22Rv1 (cell line): Measurements from ENCODE around the gene HS2ST1.

ENCODE experiments used
- H3K27ac ChIP-seq: fragments of 450-650 bp; 2 replicates; pipeline ENCODE4 v1.5.1; 2017
- ZFX ChIP-seq: fragments of 450-650 bp; IDR thresholded peaks from 2 replicates; pipeline ENCODE4 v1.6.1; 2017; ENCODE audit warnings: antibody characterized with exemption, borderline replicate concordance
- TF ChIP-seq, protein P1 (sequence below): fragments of 450-650 bp; IDR thresholded peaks from 2 replicates; pipeline ENCODE4 v1.5.1; 2017; ENCODE audit warnings: mild to moderate bottlenecking

The HS2ST1 gene

DNA sequence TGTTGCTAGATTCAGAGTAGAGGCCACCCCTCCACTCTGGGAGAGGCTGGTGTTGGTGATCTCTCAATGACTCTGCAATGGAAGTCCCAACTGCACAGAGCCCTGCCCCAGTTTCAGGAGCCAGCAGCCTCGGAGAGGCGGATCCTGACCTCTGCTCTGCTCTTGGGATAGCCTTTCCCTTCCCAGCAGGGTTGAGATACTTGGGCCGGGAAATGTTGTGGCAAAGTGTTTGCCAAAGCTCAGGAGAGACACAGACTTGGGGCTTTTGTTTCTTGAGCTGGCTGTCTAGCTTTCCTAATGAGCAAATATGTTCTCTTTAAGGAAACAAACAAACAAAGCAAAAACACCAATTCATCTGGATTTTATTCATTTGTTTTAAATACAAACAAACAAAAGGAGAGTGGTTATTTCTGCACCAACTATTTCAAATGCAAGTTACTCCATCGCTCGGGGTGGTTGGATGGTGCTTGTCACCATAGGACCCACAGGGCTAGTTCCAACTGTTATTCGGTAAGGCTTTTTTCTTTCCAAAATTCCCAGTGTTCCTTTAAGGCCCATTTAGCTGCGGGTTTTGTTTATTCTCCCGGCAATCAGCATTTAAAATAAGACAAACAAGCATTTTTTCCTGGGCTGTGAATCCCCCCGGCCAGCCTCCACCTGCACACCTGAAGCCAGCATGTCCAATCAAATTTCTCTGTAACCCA is 220.3 kb downstream of the HS2ST1 start:
- TF ChIP-seq, protein P1, sequence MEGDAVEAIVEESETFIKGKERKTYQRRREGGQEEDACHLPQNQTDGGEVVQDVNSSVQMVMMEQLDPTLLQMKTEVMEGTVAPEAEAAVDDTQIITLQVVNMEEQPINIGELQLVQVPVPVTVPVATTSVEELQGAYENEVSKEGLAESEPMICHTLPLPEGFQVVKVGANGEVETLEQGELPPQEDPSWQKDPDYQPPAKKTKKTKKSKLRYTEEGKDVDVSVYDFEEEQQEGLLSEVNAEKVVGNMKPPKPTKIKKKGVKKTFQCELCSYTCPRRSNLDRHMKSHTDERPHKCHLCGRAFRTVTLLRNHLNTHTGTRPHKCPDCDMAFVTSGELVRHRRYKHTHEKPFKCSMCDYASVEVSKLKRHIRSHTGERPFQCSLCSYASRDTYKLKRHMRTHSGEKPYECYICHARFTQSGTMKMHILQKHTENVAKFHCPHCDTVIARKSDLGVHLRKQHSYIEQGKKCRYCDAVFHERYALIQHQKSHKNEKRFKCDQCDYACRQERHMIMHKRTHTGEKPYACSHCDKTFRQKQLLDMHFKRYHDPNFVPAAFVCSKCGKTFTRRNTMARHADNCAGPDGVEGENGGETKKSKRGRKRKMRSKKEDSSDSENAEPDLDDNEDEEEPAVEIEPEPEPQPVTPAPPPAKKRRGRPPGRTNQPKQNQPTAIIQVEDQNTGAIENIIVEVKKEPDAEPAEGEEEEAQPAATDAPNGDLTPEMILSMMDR: no peak
- no peak for TF ChIP-seq ZFX
- no peak overlapping the region for H3K27ac ChIP-seq

DNA sequence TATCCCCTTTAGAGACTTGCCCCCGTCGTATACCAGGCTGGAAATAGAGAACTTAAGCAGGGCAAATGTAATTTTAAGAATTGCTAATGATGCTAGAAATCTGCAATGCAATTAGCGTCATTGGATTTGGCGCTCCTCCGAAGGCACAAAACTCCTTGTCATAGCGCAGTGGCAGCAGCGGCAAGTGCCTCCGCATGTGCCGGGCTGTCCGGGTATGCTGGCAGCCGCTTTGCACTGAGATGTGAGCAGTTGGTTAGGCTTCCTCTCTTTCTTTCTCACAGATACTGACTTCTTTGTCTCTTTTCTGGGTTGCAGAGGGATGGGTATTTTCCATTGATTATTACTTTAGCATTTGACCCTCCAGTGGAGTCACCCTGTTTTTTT is 220.9 kb downstream of the HS2ST1 start:
- no peak for TF ChIP-seq ZFX
- TF ChIP-seq, protein P1: no peak

DNA sequence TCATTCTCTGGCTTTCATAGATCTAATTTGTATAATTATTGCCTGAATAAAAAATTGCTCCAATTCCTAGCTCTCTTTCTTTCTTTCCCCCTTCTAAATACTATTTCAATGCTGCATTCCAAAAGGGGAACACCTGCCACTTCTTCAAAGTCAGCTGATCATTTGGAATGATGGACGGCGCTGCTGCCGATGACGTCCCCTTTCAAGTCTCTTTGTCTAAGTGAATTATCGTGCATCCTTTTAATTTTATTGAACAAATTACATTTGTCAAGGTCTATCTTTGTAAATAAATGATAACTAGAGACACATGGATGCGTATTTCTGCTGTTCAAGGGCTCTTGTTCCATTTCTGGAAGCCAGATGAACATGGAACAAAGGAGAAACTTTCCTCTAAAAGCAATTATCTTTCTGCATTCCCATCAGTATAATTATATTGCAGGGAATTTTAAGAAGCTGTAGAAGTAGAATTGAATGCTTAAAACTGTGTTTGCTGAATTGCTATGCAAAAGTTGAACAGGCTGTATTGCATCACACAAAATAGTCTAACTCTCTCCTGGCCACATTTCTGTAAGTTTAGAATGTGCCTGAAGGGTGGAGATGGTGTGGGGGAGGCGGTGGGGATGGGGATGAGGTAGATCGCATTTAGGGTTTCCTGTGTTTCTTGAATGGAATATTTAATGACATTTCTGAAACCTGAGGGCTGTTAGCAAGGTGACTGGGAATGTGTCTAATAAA is 222.3 kb downstream of the HS2ST1 start:
- H3K27ac ChIP-seq: no peak overlapping the region
- TF ChIP-seq, protein P1: no peak
- TF ChIP-seq ZFX: no peak

More for the DNA sequence above, 220.9 kb downstream of the HS2ST1 start:
- no peak overlapping the region for H3K27ac ChIP-seq

DNA sequence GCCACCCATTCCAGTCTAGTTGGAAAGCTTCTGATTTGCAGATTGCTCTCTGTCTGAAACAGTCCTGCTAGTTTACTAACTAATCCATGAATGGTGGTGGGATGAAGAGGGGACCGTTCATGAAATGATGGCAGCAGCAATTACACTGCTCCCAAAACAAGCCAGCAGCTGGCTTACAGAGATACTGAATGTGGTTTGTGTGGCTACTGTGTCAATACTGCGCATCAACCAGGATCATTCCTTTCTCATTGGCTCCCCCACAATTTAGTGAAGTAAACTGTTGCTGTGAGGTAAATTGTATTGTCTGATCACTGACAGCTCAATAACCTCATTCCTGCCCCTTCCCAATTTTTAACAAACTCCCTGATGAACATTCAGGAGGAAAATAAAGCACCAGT is 222.9 kb downstream of the HS2ST1 start:
- TF ChIP-seq, protein P1: no peak
- TF ChIP-seq ZFX: no peak
- no peak overlapping the region for H3K27ac ChIP-seq

DNA sequence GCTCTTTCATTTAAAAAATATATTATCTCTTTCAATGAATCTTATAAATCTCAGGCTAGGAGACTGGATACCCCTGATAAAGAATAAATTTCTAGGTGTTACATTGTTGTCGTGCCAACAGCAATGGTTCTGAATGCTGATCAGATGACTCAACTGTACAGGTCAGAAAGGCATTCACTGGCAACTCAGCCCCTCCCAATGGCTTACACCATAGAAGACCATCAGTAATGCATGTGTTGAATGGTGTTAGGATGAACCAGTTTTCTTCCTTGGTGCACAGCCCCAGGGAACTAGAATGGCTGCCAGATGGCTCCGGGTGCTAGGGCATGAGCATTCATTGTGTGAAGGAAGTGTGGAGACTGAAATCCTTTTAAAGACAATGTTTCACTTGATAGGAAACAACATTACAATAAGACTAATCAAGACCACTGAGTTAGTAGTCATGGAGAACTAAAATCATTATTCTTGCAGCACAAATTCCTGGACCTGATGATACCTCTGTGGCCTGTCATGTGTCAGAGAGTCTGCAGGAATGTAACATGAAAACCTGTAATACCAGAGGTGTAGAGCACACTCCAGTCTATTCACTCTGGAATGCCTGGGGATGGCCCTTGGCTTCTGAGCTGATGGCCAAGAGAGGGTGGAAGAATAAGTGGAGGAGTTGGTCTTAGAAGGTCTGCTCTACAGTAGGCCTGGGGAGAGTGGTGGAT is 226.6 kb downstream of the HS2ST1 start:
- TF ChIP-seq, protein P1: no peak
- no peak for TF ChIP-seq ZFX
- no peak overlapping the region for H3K27ac ChIP-seq

DNA sequence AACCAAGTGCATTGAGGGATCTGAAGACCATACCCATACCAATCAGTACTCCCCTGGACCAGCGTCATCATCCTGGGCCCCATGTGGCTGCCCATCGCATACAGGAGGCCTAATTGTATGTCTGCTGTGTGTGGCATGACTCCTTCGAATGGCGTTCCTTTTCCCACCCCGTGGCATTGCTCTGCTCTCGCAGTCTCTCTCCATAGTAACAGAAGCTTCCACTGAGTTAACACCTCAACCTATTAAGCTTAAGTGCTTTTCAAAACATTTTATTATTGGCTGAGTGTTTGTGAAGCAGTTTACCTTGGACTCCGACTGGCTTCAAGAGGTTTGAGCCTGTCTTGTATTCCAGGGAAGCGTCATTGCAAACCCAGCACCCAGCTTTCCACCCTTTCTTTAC is 227.1 kb downstream of the HS2ST1 start:
- TF ChIP-seq, protein P1: no peak
- no peak for TF ChIP-seq ZFX
- H3K27ac ChIP-seq: no peak overlapping the region
